Keratinocyte (primary cell): ENCODE measurements around the gene LRIG1. TPM values are rescaled to one million over a fixed set of nuclear protein-coding genes. Genes with fewer than 3 reads are reported as not detected.

Experiments used
- DNase-seq: peaks from one replicate; pipeline ENCODE4 v3.0.0-alpha.2; 2011; ENCODE audit warnings: low read depth, missing footprints, low spot score
- FAIRE-seq: peaks from 2 replicates; lab custom pipeline; 2011; peaks lifted over from hg19 to GRCh38; lab: Jason Lieb, UNC
- H2AFZ ChIP-seq: 2 replicates; pipeline ENCODE4 v1.6.0; 2012; ENCODE audit warnings: low read length, control low read depth, inconsistent platforms; ENCODE audit not compliant: control insufficient read depth
- H3K27ac ChIP-seq: 2 replicates; pipeline ENCODE4 v1.5.1; 2011; ENCODE audit warnings: low read length; ENCODE audit not compliant: control insufficient read depth, insufficient read depth
- H3K27me3 ChIP-seq: 3 replicates; pipeline ENCODE4 v1.6.0; 2011; ENCODE audit warnings: low read length; ENCODE audit not compliant: control insufficient read depth, insufficient read depth; ENCODE audit errors: extremely low read depth
- H3K36me3 ChIP-seq, 2 experiments: 2 replicates in 1 of 2; 3 replicates in 1 of 2; pipeline ENCODE4 v1.5.1; 2011; ENCODE audit warnings: low read length in 2 of 2, mild to moderate bottlenecking in 1 of 2; ENCODE audit not compliant: control insufficient read depth in 2 of 2, insufficient read depth in 2 of 2; ENCODE audit errors: extremely low read depth in 1 of 2
- H3K4me1 ChIP-seq: 3 replicates; pipeline ENCODE4 v1.5.1; 2011; ENCODE audit warnings: low read length; ENCODE audit not compliant: control insufficient read depth, insufficient read depth; ENCODE audit errors: extremely low read depth
- H3K4me2 ChIP-seq: 3 replicates; pipeline ENCODE4 v1.6.0; 2011; ENCODE audit warnings: low read depth, low read length; ENCODE audit not compliant: control insufficient read depth, insufficient read depth; ENCODE audit errors: extremely low read depth
- H3K4me3 ChIP-seq, 3 experiments: fragments of 200-600 bp in 1 of 3; sonication (generic) in 1 of 3; 2 replicates in 2 of 3; 3 replicates in 1 of 3; pipeline ENCODE4 v1.5.1; 2011 to 2016; ENCODE audit warnings: low read length in 3 of 3, mild to moderate bottlenecking in 3 of 3, control low read depth in 2 of 3, inconsistent platforms in 1 of 3, low read depth in 1 of 3, mixed read lengths in 1 of 3, mixed run types in 1 of 3, moderate library complexity in 1 of 3; ENCODE audit not compliant: control insufficient read depth in 2 of 3, insufficient read depth in 2 of 3; ENCODE audit errors: extremely low read depth in 1 of 3
- H3K79me2 ChIP-seq: 2 replicates; pipeline ENCODE4 v1.6.0; 2012; ENCODE audit warnings: low read length; ENCODE audit not compliant: control insufficient read depth, insufficient read depth
- H3K9ac ChIP-seq: 3 replicates; pipeline ENCODE4 v1.6.0; 2011; ENCODE audit warnings: low read length; ENCODE audit not compliant: control insufficient read depth, insufficient read depth; ENCODE audit errors: extremely low read depth
- H3K9me1 ChIP-seq: 3 replicates; pipeline ENCODE4 v1.6.0; 2011; ENCODE audit warnings: low read length; ENCODE audit not compliant: control insufficient read depth, insufficient read depth; ENCODE audit errors: extremely low read depth
- H3K9me3 ChIP-seq: 2 replicates; pipeline ENCODE4 v1.5.1; 2012; ENCODE audit warnings: low read depth, low read length; ENCODE audit not compliant: control insufficient read depth
- H4K20me1 ChIP-seq: 3 replicates; pipeline ENCODE4 v1.6.0; 2011; ENCODE audit warnings: low read length; ENCODE audit not compliant: control insufficient read depth, insufficient read depth; ENCODE audit errors: extremely low read depth
- CTCF ChIP-seq, 3 experiments: IDR thresholded peaks in 1 of 3; conservative IDR thresholded peaks in 1 of 3; optimal IDR thresholded peaks in 1 of 3; 2 replicates in 2 of 3; 3 replicates in 1 of 3; pipeline versions ENCODE3 to v1.5.1; 2011; ENCODE audit warnings: low read length in 3 of 3, mild to moderate bottlenecking in 3 of 3, moderate library complexity in 2 of 3, control low read depth in 1 of 3, inconsistent platforms in 1 of 3; ENCODE audit not compliant: insufficient read depth in 2 of 3; ENCODE audit errors: extremely low read depth in 1 of 3
- EZH2 ChIP-seq: IDR thresholded peaks from one replicate; pipeline ENCODE4 v1.6.1; 2012; ENCODE audit warnings: inconsistent platforms, mild to moderate bottlenecking, low read length, moderate library complexity
- dilution Hi-C: fragments of 300-500 bp; cut with MboI; formaldehyde crosslinking; loops from one replicate; pipeline ENCODE4 v1.7.0; 2020; ENCODE audit warnings: low sequenced_read_pairs; ENCODE audit not compliant: extremely low pct_ligation_motif_present
- polyA plus RNA-seq, 5 experiments: library from polyadenylated mRNA; depleted of rRNA in 3 of 5; stranded (reverse) in 3 of 5; stranded (forward) in 1 of 5; unstranded in 1 of 5; fragments of >200 nt; gene quantifications; 1 replicate in 1 of 5; 2 replicates in 3 of 5; 3 replicates in 1 of 5; pipeline versions ENCODE4 v1.2.1 to v1.2.3, GENCODE V29; 2011 to 2012; ENCODE audit warnings: missing spikeins in 2 of 5, low read depth in 1 of 5, low replicate concordance in 1 of 5

Gene LRIG1
- polyA plus RNA-seq, 1 donor (not counting 4 experiments of a cell fraction or from before 2014, with no cell fraction given) = 17.2 TPM

- H2AFZ ChIP-seq = peak overlapping the region; percentile 66
- H3K36me3 ChIP-seq = peaks cover 0 to 3% of the 10 kb centered on the region in 2 experiments
- no peak for TF ChIP-seq EZH2
- TF ChIP-seq CTCF (optimal IDR thresholded peaks at IDR 0.05 in 1 of 3, IDR thresholded peaks at IDR 0.05 in 1 of 3, conservative IDR thresholded peaks at IDR 0.05 in 1 of 3; ENCODE audit: extremely low read depth in 1 of 3, insufficient read depth in 2 of 3, low read length in 3 of 3) = no peak
- H3K27ac ChIP-seq = peak overlapping the region; percentile 74
- no peaks in the 10 kb centered on the region for H4K20me1 ChIP-seq
- H3K4me2 ChIP-seq = peak overlapping the region; percentile 73
- H3K4me3 ChIP-seq = peak overlapping the region in 2 of 3 experiments; percentile 44 to 61
- peak overlapping the region; percentile 63 for H3K9ac ChIP-seq
- DNase-seq (no peak), FAIRE-seq (peak; percentile 95)
- peaks cover 14% of the 10 kb centered on the region for H3K79me2 ChIP-seq
- dilution Hi-C loops = no loop called here
- H3K9me1 ChIP-seq = no peaks in the 10 kb centered on the region
- H3K27me3 ChIP-seq = no peaks in the 10 kb centered on the region
- H3K4me1 ChIP-seq = peaks cover 43% of the 10 kb centered on the region
- H3K9me3 ChIP-seq = no peaks in the 10 kb centered on the region
Measured at GRCh38 chr3:66442254-66443117, 58.3 kb downstream of the LRIG1 start.

GRCh38 chr3:66441692-66442091 lies 59.1 kb downstream of the LRIG1 start:
- Histone ChIP-seq H4K20me1 (no peaks in the 10 kb centered on the region), H3K36me3 (peaks cover 0 to 3% of the 10 kb centered on the region in 2 experiments), H3K4me3 (peak overlapping the region in 2 of 3 experiments; percentile 15 to 42), H3K4me1 (peaks cover 51% of the 10 kb centered on the region), H3K79me2 (peaks cover 15% of the 10 kb centered on the region), H3K9me1 (no peaks in the 10 kb centered on the region), H3K9me3 (no peaks in the 10 kb centered on the region), H3K27me3 (no peaks in the 10 kb centered on the region), H3K27ac (peak overlapping the region; percentile 74), H3K9ac (peak overlapping the region; percentile 34), H3K4me2 (peak overlapping the region; percentile 73), H2AFZ (no peak overlapping the region)
- TF ChIP-seq EZH2 (no peak), CTCF (optimal IDR thresholded peaks at IDR 0.05 in 1 of 3, IDR thresholded peaks at IDR 0.05 in 1 of 3, conservative IDR thresholded peaks at IDR 0.05 in 1 of 3; ENCODE audit: extremely low read depth in 1 of 3, insufficient read depth in 2 of 3, low read length in 3 of 3) (no peak)
- dilution Hi-C loops = no loop called here
- peak; percentile 20 for FAIRE-seq
- no peak for DNase-seq
